Lower leg skin (tissue), 3 donors: Measurements from ENCODE around the gene CSN2.

Experiments
- CTCF ChIP-seq, 3 donors: fragments of 450-650 bp; IDR thresholded peaks; one replicate each; pipeline ENCODE4 v1.5.1; 2016; ENCODE audit warnings: antibody characterized with exemption in 3 of 3, mild to moderate bottlenecking in 3 of 3, moderate library complexity in 2 of 3
- POLR2A ChIP-seq, 2 donors: fragments of 450-650 bp; IDR thresholded peaks; one replicate each; pipeline ENCODE4 v1.6.1; 2016 to 2017; ENCODE audit warnings: antibody characterized with exemption in 2 of 2, mild to moderate bottlenecking in 1 of 2, moderate library complexity in 1 of 2

GRCh38 chr4:69910016-69910782 lies 55.3 kb downstream of the CSN2 start:
- TF ChIP-seq CTCF (IDR thresholded peaks at IDR 0.05) (no peak), POLR2A (IDR thresholded peaks at IDR 0.05) (no peak)
